GM21529 (cell line): Measurements from ENCODE around the gene IL26.
"Not testable (repeated sequence)": the region's sequence is repeated elsewhere in the genome, so short reads cannot be mapped to it uniquely, and the experiment has no call there.

ENCODE experiments used
- ATAC-seq: cut with Tn5 transposase; IDR thresholded peaks from one replicate; pipeline ENCODE4 v1.9.1; 2021; ENCODE audit not compliant: unreplicated experiment

Gene IL26

DNA sequence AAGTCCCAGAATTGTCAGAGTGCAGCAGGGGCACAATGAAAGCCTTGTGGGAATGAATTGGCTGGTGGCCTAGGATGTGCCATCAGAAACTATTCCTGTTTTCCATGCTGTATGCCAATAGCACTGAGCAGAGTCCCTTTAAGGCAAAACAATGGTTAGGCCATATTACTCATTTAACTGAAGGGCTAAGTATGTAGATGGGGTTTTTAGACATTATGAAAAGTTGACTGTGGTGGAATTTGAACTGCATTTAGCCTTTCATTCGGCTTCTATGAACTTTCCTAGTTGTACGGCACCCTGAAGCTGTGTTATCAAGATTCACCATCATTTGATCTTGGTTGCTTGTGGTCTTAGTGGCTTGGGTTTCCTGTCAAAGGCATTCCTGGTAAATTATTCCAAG, 24.8 kb downstream of the IL26 start:
- no peak for ATAC-seq

DNA sequence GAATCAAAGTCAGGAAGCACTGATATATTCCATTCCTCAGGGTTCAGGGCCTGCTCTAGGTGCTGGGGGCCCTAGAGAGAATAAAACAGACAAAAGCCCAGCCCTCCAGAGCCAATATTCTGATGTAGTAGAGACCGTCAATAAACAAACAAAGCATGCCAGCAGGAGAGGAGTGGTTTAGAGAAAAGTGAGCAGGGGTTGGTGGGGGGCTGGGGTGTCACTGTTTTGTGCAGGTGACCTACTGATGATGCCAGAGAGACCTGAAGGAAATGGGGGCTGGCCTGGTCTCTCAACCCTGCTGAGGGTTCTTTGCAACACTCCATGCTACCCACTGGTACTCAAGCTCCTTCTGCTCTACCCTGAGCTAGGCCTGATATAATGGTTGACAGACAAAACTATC, 26.5 kb downstream of the IL26 start:
- no peak for ATAC-seq

DNA sequence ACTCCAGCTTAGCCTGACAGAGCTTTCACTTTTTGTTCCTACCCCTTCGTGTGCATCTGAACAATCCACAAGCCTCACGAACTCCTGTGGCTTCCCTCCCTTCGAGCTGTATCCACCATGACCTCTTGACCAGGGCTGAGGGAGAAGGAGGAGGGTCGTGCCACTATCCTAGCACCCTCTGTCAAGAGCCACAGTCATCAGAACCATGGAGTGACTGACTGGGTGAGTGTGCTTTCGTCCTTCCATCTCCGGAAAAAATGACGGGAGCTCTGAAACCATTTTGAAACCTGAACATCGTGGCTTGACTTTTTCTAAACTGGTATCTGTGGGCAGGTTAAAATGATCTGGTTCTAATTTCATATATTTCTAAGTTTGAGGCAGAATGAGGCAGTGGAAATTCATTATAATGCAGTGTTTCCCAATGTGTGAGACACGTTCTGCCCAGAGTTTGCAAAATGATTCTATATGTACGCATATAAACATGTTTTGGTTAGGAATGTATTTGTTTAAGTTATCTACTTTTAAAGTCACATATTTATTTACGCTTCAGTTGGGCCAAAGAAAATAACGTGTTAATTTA, 27.0 kb downstream of the IL26 start:
- no peak for ATAC-seq

GRCh38 chr12:68190301-68190700, 35.3 kb downstream of the IL26 start:
- no peak for ATAC-seq

GRCh38 chr12:68189821-68190242, 35.8 kb downstream of the IL26 start:
- no peak for ATAC-seq

DNA sequence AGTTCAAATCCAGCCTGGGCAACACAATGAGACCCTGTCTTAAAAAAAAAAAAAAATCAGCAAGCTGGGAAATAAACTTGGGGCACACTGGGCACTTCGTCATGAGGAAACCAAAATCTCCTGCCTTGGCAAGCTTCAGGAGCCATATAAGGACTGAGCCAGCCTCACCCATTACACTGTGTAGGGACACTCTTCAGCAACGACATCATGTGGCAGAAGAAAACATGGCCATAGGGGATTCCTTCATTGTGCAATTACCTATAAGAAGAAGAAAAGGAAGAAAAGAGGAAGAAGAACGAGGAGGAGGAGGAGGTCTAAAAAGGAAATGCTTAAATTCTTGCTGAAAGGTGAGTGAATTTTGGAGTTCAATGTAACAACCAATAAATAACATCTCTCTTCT, 40.0 kb downstream of the IL26 start:
- ATAC-seq, result no peak

DNA sequence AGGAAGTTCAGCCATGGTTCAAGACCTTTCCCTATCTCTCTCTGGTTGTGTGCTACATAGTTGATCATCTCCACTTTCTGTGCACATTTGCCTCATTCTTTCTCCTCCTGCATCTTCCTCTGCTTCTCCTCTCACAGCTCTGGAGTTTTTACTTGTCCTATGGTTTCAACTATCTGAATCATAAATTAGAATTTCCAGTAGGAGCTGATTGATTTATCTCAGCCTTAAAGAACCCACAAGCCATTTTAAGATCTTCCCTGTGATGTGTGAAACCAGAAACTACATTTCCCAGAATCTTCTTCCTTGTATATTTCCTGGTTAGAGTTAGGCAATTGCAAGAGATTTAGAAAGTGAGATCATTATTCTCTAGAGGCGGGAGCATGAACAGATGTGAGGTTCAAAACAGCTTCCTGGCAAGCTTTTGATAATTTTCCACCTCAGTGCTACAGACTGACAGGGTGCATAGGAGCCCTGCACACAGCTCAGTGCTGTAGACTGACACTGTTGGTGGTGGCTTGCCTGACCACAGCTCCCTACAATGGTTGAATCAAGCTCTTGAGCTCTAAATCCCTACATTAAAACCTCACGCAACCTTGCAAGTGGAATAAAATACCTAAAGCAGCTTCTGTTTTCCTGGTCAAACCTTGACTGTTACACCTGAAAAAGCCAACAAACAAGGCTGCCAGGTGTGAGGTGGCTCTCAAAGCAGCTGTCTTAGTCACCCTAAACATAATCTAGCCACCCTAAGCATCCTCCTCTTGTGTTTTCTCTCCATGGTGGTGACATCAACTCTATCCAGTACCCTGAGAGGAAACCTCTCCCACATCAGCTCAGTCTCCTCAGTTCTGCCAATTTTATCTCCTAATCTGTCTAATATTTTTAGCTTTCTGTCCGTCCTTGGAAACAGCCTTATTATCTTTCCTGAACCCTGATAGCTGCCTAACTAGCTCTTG, 44.5 kb downstream of the IL26 start:
- peak; percentile 75 for ATAC-seq

- no peak for ATAC-seq
Observed at GRCh38 chr12:68178774-68179439, 46.7 kb downstream of the IL26 start.

GRCh38 chr12:68178184-68178583, 47.4 kb downstream of the IL26 start:
- ATAC-seq, result no peak

- ATAC-seq, result no peak
Observed at GRCh38 chr12:68177562-68177961, 48.0 kb downstream of the IL26 start.

- no peak for ATAC-seq
Observed at GRCh38 chr12:68176257-68176656, 49.4 kb downstream of the IL26 start.

GRCh38 chr12:68175557-68176061, 50.0 kb downstream of the IL26 start:
- ATAC-seq, result peak; percentile 94

DNA sequence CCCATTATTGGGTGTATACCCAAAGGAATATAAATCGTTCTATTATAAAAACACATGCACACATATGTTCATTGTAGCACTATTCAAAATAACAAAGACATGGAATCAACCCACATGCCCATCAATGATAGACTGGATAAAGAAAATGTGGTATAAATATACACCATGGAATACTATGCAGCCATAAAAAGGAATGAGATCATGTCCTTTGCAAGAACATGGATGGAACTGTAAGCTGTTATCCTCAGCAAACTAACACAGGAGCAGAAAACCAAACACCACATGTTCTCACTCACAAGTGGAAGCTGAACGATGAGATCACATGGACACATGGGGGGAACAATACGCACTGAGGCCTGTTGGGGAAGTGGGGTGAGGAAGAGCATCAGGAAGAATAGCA, 50.8 kb downstream of the IL26 start:
- ATAC-seq, result not testable (repeated sequence)

GRCh38 chr12:68173792-68174191, 51.8 kb downstream of the IL26 start:
- ATAC-seq, result no peak

GRCh38 chr12:68170726-68171125, 54.9 kb downstream of the IL26 start:
- ATAC-seq, result no peak

DNA sequence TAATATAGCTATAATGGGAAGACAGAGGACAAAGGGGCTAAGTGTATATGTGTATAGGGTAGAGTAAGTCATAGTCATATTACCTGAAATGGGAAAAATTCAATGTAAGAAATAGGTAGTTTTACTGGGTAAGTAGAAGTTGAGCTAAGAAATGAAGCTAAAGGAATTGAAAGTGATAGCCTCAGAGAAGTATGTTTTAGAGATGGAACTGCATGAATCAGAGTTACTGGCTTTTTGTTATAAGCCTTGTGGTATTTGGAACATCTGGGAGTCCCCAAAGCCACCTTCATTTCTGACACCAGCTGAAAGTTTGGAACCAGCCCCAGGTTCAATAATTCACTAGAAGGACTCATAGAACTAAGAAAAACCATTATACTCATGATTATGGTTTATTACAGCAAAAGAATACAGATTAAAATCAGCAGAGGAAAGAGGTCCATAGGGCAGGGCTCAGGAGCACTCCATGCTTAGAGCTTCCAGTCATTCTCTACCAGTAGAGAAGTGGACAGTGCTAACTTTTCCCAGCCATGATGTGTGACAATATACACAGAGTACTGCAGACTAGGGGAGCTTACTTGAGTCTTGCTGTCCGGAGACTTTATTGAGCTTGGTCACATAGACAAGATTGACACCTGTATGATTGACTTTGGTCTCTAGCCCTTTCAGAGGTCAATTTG, 56.3 kb downstream of the IL26 start:
- no peak for ATAC-seq

DNA sequence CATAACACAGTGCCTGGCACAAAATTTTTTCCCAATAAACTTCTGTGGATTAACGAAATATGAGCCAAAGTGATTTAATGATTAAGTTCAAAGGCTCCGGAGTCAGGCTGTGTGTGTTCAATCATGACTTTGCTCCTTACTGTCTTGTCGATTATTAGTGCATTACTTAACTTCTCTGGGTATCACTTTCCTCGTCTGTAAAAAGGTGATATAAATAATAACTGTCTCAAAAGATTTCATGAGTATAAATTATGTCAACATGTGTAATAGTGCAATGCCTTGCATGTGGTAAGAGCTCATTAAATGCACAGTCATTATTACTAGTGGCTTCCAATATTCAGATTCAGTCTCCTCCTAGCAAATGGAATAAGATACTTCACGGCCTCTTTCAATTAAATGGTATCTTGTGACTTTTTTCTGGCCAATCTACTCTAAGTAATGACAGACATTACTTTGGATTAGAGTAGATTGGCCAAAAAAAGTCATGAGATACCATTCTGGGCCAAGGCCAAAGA, 59.2 kb downstream of the IL26 start:
- no peak for ATAC-seq

GRCh38 chr12:68163560-68164081, 62.0 kb downstream of the IL26 start:
- peak; percentile 56 for ATAC-seq

DNA sequence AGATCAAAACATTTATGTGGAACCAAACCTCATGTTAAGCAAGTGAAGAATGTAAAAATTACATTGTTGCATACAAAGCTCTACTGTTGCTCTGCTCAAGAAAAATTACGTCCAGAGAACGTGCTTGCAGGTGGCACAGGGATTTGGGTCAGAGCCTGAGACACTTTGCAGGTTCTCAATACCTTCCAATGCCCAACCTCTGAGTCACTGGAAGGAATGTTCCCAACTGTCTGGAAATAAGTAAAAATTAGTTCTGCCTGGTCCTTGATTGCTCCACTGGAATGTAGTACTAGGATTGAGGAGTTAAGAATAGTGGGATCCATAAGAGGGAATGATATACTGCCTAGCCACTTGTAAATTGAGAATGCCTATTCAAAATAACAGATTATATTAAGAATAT, 63.2 kb downstream of the IL26 start:
- no peak for ATAC-seq

DNA sequence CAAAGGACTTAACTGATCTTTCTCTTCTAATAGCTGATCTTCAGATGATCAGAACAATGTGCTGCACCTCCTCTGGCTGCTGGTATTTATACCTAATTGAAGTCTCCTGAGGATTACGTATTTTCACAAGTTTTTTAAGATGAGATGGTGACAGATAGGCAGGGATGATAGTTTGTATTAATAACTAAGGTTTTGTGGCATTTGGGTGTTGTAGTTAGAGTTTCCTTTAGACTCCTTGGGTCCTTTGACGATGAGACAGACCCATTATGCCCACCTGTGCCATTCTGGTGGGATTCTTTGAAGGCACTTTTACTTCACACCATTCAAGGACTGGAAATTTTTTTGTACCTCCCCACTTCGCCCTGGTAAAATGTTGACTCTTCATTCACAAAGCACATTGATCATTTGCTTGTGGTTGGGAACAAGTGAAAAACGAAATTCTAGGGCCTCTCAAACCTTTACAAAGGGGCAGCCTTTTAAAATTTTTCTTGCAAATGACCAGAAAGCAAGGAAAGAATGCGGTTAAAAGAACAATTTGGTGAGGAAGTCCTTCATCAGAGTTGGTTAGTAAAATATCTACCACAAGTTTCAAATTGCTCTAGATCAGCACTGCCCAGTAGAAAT, 65.8 kb downstream of the IL26 start, which contains the start of gene IFNG:
TSS of gene IFNG (minus strand) at position 60 of the 624 bp plus-strand sequence. CDS start 125 bp downstream, outside the sequence.
- ATAC-seq, result peak; percentile 51
